Measurements from ENCODE around the gene CADM2. TPM values are rescaled to one million over a fixed set of nuclear protein-coding genes. Genes with fewer than 3 reads are reported as not detected.

CADM2 gene
- total RNA-seq, 1 experiment from 2014 or later, result 0.64 TPM

- H3K27ac ChIP-seq (ENCODE audit: low read length), result no peak overlapping the region
- no TSS peak for BruUV-seq (replicated peaks)
- POLR2A ChIA-PET, result no interaction called here
- no peaks in the 10 kb centered on the region; the same call in 1 of the 2 replicates for H3K36me3 ChIP-seq (ENCODE audit: control insufficient read depth, insufficient read depth, low read length)
- intact Hi-C loops (cut with micrococcal nuclease; ENCODE audit: unreplicated experiment) (no loop called here), in situ Hi-C loops (cut with HindIII; ENCODE audit: low pct_unique_long_range_greater_than_20kb, low sequenced_read_pairs) (no loop called here)
- DNase-seq (ENCODE audit: low read depth, low spot score), result no peak
- no peak for TF ChIP-seq TCF7L2 (IDR thresholded peaks at IDR 0.05; ENCODE audit: low read depth, low read length)
- TF ChIP-seq SIN3A (IDR thresholded peaks at IDR 0.05; ENCODE audit: borderline replicate concordance, insufficient read depth, low read depth, low read length), result no peak
- no peak for TF ChIP-seq REST (IDR thresholded peaks at IDR 0.05; ENCODE audit: insufficient read depth in 1 of 2, low read depth in 2 of 2, low read length in 1 of 2)
- TF ChIP-seq CTCF (IDR thresholded peaks at IDR 0.05), result no peak
- TF ChIP-seq POLR2AphosphoS5 (IDR thresholded peaks at IDR 0.05; ENCODE audit: low read depth, low read length), result no peak
- no peaks in the 10 kb centered on the region for H3K27me3 ChIP-seq (ENCODE audit: control insufficient read depth, insufficient read depth, low read length)
- H3K9me3 ChIP-seq (ENCODE audit: control insufficient read depth, insufficient read depth, low read depth, low read length), result no peaks in the 10 kb centered on the region
- no peak for ATAC-seq
- CTCF ChIA-PET, result no interaction called here
- H3K4me1 ChIP-seq (ENCODE audit: control insufficient read depth, insufficient read depth, low read length), result no peaks in the 10 kb centered on the region
- no peak overlapping the region for H3K4me3 ChIP-seq (ENCODE audit: low read depth in 2 of 2, low read length in 2 of 2)
Observed at GRCh38 chr3:85933326-85933725, 974.5 kb downstream of the CADM2 start.

- H3K27me3 ChIP-seq (ENCODE audit: control insufficient read depth, insufficient read depth, low read length), result no peaks in the 10 kb centered on the region
- in situ Hi-C loops (cut with HindIII; ENCODE audit: low pct_unique_long_range_greater_than_20kb, low sequenced_read_pairs), result no loop called here
- CTCF ChIA-PET, result no interaction called here
- no TSS peak for BruUV-seq (replicated peaks)
- POLR2A ChIA-PET, result no interaction called here
- no peaks in the 10 kb centered on the region for H3K9me3 ChIP-seq (ENCODE audit: control insufficient read depth, insufficient read depth, low read depth, low read length)
- no peak overlapping the region for H3K27ac ChIP-seq (ENCODE audit: low read length)
- TF ChIP-seq TCF7L2 (IDR thresholded peaks at IDR 0.05; ENCODE audit: low read depth, low read length), result no peak
- no peak for TF ChIP-seq POLR2AphosphoS5 (IDR thresholded peaks at IDR 0.05; ENCODE audit: low read depth, low read length)
- TF ChIP-seq REST (IDR thresholded peaks at IDR 0.05; ENCODE audit: insufficient read depth in 1 of 2, low read depth in 2 of 2, low read length in 1 of 2), result no peak
- no peak for TF ChIP-seq SIN3A (IDR thresholded peaks at IDR 0.05; ENCODE audit: borderline replicate concordance, insufficient read depth, low read depth, low read length)
- TF ChIP-seq CTCF (IDR thresholded peaks at IDR 0.05), result no peak
- H3K4me1 ChIP-seq (ENCODE audit: control insufficient read depth, insufficient read depth, low read length), result no peaks in the 10 kb centered on the region
- no peak for ATAC-seq
- no peaks in the 10 kb centered on the region; the same call in 1 of the 2 replicates for H3K36me3 ChIP-seq (ENCODE audit: control insufficient read depth, insufficient read depth, low read length)
- intact Hi-C loops (cut with micrococcal nuclease; ENCODE audit: unreplicated experiment), result no loop called here
- no peak overlapping the region for H3K4me3 ChIP-seq (ENCODE audit: low read depth in 2 of 2, low read length in 2 of 2)
- DNase-seq (ENCODE audit: low read depth, low spot score), result no peak
Observed at GRCh38 chr3:85935171-85935570, 976.4 kb downstream of the CADM2 start.
